Activated T-cell treated with anti-CD3 and anti-CD28 coated beads, Interleukin-2, amount 50 U/mL, for 4 hours (primary cell): Measurements from ENCODE around the gene TNNT1. TPM values are rescaled to one million over a fixed set of nuclear protein-coding genes. Genes with fewer than 3 reads are reported as not detected.
"Not testable (repeated sequence)": the region's sequence is repeated elsewhere in the genome, so short reads cannot be mapped to it uniquely, and the experiment has no call there.

Experiments
- ATAC-seq, 2 donors: fragments of 200-7000 bp; cut with Tn5 transposase; one replicate each; pipeline ENCODE4 v1.10.0; 2021
- DNase-seq: peaks from one replicate; pipeline ENCODE4 v3.0.0-alpha.2; 2020
- H3K27me3 Mint-ChIP-seq: one replicate; pipeline ENCODE4 v1.8.0; 2021; ENCODE audit warnings: low read depth, mixed read lengths
- H3K36me3 Mint-ChIP-seq: one replicate; pipeline ENCODE4 v1.8.0; 2022; ENCODE audit warnings: mixed read lengths; ENCODE audit not compliant: insufficient read depth
- H3K4me1 Mint-ChIP-seq: one replicate; pipeline ENCODE4 v1.8.0; 2021; ENCODE audit warnings: low read depth, mixed read lengths
- H3K4me3 Mint-ChIP-seq: one replicate; pipeline ENCODE4 v1.8.0; 2021; ENCODE audit warnings: mild to moderate bottlenecking, moderate library complexity, mixed read lengths
- H3K9me3 Mint-ChIP-seq: one replicate; pipeline ENCODE4 v1.8.0; 2021; ENCODE audit warnings: mixed read lengths
- total RNA-seq, 3 donors: library from RNA; stranded (reverse); gene quantifications; one replicate each; pipeline ENCODE4 v1.2.1, GENCODE V29; 2021

Gene TNNT1
- total RNA-seq, 3 donors from 2014 or later, result not detected

GRCh38 chr19:55158848-55159749 lies 10.1 kb upstream of the TNNT1 start:
- H3K27me3 Mint-ChIP-seq, result peaks cover 62% of the 10 kb centered on the region
- DNase-seq (no peak), ATAC-seq (no peak)
- H3K4me3 Mint-ChIP-seq, result no peak overlapping the region
- H3K9me3 Mint-ChIP-seq, result no peaks in the 10 kb centered on the region
- no peaks in the 10 kb centered on the region for H3K36me3 Mint-ChIP-seq
- peaks cover 8% of the 10 kb centered on the region for H3K4me1 Mint-ChIP-seq

GRCh38 chr19:55158423-55158822 lies 9.4 kb upstream of the TNNT1 start:
- Mint-ChIP-seq H3K4me3 (no peak overlapping the region), H3K4me1 (peaks cover 13% of the 10 kb centered on the region), H3K36me3 (no peaks in the 10 kb centered on the region), H3K27me3 (peaks cover 56% of the 10 kb centered on the region), H3K9me3 (no peaks in the 10 kb centered on the region)
- ATAC-seq (no peak), DNase-seq (no peak)

DNA sequence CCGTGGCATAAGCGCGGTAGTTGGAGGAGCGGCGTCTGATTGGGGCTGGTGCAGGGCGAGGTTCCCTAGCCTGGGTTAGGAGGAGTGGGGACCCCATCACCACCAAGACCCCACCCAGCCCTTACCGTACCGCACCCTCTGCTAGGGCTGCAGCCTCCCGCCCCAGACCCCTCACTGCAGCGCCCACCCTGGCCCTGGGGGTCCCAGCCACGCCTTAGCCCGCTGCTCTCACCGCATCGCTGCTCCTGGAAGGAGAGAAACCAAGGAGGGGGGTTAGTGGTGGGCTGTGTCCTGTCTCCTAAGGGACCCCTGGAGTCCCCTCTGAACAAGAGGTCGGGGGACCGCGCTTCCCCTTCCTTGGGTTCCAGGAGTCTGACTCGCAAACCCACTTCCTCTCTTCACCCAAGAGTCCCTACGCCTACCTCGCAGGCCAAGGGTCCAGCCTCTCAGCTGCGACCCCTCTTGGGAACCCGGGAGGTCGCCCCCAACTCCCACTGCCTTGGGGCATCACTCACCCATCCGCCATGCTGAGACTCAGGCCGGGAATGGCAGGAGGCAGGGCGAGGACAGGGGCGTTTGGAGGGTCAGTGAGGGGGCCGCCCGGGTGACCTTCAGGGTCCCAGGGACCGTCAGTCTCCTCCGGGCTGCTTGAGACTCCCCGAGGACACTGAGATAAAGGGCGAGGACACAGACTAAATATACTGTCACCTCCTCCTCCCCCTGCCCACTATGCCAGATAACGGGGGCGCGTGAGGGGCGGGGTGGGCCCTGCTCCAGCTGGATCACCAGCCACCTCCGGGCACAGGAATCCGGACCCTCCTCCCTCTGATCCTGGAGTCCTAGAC lies 8.3 kb upstream of the TNNT1 start, which contains the start of gene TNNI3:
Gene TNNI3, minus strand, starts transcription at position 669 of the 845 bp plus-strand sequence. Its CDS starts 143 bp downstream, at position 526.
- DNase-seq, result no peak
- Mint-ChIP-seq H3K36me3 (no peaks in the 10 kb centered on the region), H3K27me3 (peaks cover 50% of the 10 kb centered on the region), H3K4me3 (no peak within 1 kb of the TSS), H3K4me1 (peaks cover 16% of the 10 kb centered on the region), H3K9me3 (peaks cover under 1% of the 10 kb centered on the region)
- no peak for ATAC-seq

- Mint-ChIP-seq H3K27me3 (peaks cover 48% of the 10 kb centered on the region), H3K36me3 (no peaks in the 10 kb centered on the region), H3K4me1 (peaks cover 22% of the 10 kb centered on the region), H3K4me3 (no peak overlapping the region), H3K9me3 (peaks cover 10% of the 10 kb centered on the region)
- DNase-seq (no peak), ATAC-seq (no peak)
Measured at GRCh38 chr19:55156202-55157063, 7.4 kb upstream of the TNNT1 start.

- H3K36me3 Mint-ChIP-seq, ATAC-seq, H3K4me3 Mint-ChIP-seq, DNase-seq: not testable (repeated sequence)
- Mint-ChIP-seq H3K27me3 (peaks cover 45% of the 10 kb centered on the region), H3K9me3 (peaks cover 11% of the 10 kb centered on the region), H3K4me1 (peaks cover 22% of the 10 kb centered on the region)
Measured at GRCh38 chr19:55155784-55156183, 6.8 kb upstream of the TNNT1 start.

GRCh38 chr19:55153652-55154264 lies 4.8 kb upstream of the TNNT1 start:
- Mint-ChIP-seq H3K9me3 (peaks cover 11% of the 10 kb centered on the region), H3K4me3 (no peak overlapping the region), H3K36me3 (no peaks in the 10 kb centered on the region), H3K27me3 (peaks cover 44% of the 10 kb centered on the region), H3K4me1 (peaks cover 19% of the 10 kb centered on the region)
- DNase-seq (no peak), ATAC-seq (no peak)

- Mint-ChIP-seq H3K4me3 (no peak overlapping the region), H3K36me3 (no peaks in the 10 kb centered on the region), H3K27me3 (peaks cover 35% of the 10 kb centered on the region), H3K4me1 (peaks cover 19% of the 10 kb centered on the region), H3K9me3 (peaks cover 11% of the 10 kb centered on the region)
- ATAC-seq (peak in 1 of 2 donors; percentile 30), DNase-seq (no peak)
Measured at GRCh38 chr19:55152017-55152416, 3.0 kb upstream of the TNNT1 start.

- H3K4me3 Mint-ChIP-seq, result no peak overlapping the region
- peaks cover 11% of the 10 kb centered on the region for H3K9me3 Mint-ChIP-seq
- peaks cover 7% of the 10 kb centered on the region for H3K4me1 Mint-ChIP-seq
- no peak for DNase-seq
- H3K27me3 Mint-ChIP-seq, result peaks cover 52% of the 10 kb centered on the region
- H3K36me3 Mint-ChIP-seq, result no peaks in the 10 kb centered on the region
- ATAC-seq, result no peak
Measured at GRCh38 chr19:55147545-55148251, 1.3 kb downstream of the TNNT1 start.

DNA sequence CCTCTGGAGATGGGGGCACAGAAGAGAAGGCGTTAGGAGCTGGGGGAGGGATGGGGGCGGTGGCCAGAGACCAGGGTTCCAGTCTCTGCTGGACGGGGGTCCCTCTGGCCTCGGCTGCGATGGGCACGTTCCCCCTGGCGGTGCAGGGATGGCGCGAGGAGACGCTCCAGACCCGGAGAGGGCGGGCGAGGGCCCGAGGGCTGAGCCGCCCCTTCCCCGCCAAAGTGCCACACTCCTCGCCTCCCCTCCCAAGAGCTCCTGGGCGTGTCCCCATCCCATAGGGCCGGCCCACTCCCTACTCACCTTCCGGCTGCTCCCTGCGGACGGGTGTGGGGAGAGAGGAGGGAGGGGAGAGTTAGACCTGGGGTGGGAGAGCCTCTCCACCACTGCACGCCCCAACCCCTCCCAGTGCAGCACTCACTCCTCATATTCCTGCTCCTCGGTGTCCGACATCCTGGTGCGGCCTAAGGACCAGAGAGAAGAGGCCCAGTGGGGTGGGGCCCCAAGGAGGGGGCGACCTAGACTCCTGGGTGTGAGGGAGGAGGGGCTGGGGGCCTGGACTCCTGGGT lies 2.2 kb downstream of the TNNT1 start:
- Mint-ChIP-seq H3K36me3 (no peaks in the 10 kb centered on the region), H3K4me1 (peaks cover 1% of the 10 kb centered on the region), H3K4me3 (no peak overlapping the region), H3K27me3 (peaks cover 57% of the 10 kb centered on the region), H3K9me3 (peaks cover 5% of the 10 kb centered on the region)
- DNase-seq (no peak), ATAC-seq (no peak)

- no peaks in the 10 kb centered on the region for H3K9me3 Mint-ChIP-seq
- H3K4me1 Mint-ChIP-seq, result no peaks in the 10 kb centered on the region
- H3K36me3 Mint-ChIP-seq, result no peaks in the 10 kb centered on the region
- ATAC-seq (no peak), DNase-seq (no peak)
- peaks cover 63% of the 10 kb centered on the region for H3K27me3 Mint-ChIP-seq
- H3K4me3 Mint-ChIP-seq, result no peak overlapping the region
Measured at GRCh38 chr19:55146078-55146704, 2.8 kb downstream of the TNNT1 start.

DNA sequence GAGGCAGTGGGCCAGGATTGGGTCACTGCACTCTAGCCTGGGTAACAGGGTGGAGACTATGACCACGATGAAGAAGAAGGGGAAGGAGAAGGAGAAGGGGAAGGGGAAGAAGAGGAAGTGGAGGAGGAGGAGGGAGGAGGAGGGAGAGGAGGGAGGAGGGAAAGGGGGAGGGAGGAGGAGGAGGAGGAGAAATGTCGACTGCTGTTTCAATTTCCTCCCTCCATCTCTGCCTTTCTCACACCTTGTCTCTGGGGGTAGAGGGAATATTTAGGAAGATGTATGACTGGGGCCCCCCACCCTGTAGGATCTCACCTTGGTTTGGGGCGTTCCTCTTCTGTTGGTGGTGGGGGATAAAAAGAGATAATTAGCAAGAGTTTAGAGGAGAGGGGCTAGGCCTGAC lies 3.8 kb downstream of the TNNT1 start:
- Mint-ChIP-seq H3K4me3 (no peak overlapping the region), H3K36me3 (no peaks in the 10 kb centered on the region), H3K9me3 (no peaks in the 10 kb centered on the region), H3K4me1 (no peaks in the 10 kb centered on the region), H3K27me3 (peaks cover 64% of the 10 kb centered on the region)
- ATAC-seq (no peak), DNase-seq (no peak)

- Mint-ChIP-seq H3K4me1 (no peaks in the 10 kb centered on the region), H3K27me3 (peaks cover 68% of the 10 kb centered on the region), H3K9me3 (no peaks in the 10 kb centered on the region), H3K36me3 (no peaks in the 10 kb centered on the region), H3K4me3 (peak overlapping the region; percentile 6)
- no peak for DNase-seq
- no peak for ATAC-seq
Measured at GRCh38 chr19:55141696-55142095, 7.3 kb downstream of the TNNT1 start.
